Retinal pigment epithelial cell (primary cell): ENCODE data around the gene DOCK10.
"Not testable (repeated sequence)": the region's sequence is repeated elsewhere in the genome, so short reads cannot be mapped to it uniquely, and the experiment has no call there.

ENCODE experiments used
- DNase-seq: peaks from one replicate; pipeline ENCODE4 v3.0.0-alpha.2; 2010; ENCODE audit warnings: low read depth
- H3K4me3 ChIP-seq: 2 replicates; pipeline ENCODE4 v1.5.1; 2011; ENCODE audit warnings: mild to moderate bottlenecking, low read length, control low read depth, moderate library complexity
- TF ChIP-seq, protein P1 (sequence below): conservative IDR thresholded peaks from 2 replicates; pipeline ENCODE4 v1.5.1; 2011; ENCODE audit warnings: low read depth, low read length, control low read depth, inconsistent platforms

Gene DOCK10

DNA sequence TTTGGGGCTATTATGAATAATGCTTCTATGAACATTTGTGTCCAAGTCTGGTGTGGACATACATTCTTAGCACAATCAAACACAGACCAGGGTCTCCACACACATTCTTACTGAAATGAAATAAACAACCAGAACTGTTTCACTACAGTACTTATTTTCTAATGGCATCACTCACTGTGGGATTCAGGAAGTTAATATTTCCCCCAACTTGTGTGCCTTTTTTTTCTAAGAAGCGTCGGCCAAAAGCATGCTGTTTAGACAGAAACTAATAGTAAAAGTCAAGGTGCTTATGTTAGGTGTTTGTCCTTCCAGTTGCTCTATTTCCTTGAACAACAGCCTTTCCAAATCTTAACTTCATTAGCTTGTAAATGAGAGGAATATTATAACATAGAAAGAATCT lies 117.6 kb downstream of the DOCK10 start:
- H3K4me3 ChIP-seq: no peak overlapping the region
- no peak for DNase-seq
- TF ChIP-seq, protein P1, sequence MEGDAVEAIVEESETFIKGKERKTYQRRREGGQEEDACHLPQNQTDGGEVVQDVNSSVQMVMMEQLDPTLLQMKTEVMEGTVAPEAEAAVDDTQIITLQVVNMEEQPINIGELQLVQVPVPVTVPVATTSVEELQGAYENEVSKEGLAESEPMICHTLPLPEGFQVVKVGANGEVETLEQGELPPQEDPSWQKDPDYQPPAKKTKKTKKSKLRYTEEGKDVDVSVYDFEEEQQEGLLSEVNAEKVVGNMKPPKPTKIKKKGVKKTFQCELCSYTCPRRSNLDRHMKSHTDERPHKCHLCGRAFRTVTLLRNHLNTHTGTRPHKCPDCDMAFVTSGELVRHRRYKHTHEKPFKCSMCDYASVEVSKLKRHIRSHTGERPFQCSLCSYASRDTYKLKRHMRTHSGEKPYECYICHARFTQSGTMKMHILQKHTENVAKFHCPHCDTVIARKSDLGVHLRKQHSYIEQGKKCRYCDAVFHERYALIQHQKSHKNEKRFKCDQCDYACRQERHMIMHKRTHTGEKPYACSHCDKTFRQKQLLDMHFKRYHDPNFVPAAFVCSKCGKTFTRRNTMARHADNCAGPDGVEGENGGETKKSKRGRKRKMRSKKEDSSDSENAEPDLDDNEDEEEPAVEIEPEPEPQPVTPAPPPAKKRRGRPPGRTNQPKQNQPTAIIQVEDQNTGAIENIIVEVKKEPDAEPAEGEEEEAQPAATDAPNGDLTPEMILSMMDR: no peak

DNA sequence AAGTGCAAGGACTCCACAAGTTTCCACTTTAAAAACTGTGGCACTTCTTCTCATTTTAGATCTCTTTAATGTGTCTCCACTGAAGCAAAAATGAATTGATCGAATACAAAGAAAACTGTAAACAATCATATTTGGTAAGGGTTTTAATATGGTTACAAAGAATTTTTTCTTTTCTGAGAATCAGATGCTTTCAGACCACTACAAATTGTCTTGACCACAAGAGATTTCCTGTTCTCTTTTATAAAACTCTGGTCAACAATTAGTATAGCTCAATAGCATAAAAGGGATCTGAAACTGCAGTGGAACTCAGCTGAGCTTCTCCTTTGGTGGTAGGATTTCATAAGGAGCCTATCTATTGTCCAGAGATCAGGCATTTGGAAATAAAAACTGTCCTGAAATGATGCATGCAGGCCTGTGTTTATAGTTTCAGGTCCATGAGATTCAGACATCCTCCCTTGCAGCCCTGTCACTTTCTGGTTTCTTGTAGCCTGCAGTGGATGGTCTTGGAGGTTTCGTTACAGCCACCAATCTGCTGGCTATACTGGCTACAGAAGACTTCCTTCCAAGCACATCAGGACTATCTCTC lies 120.0 kb downstream of the DOCK10 start:
- TF ChIP-seq, protein P1: no peak
- no peak for DNase-seq
- H3K4me3 ChIP-seq: no peak overlapping the region

DNA sequence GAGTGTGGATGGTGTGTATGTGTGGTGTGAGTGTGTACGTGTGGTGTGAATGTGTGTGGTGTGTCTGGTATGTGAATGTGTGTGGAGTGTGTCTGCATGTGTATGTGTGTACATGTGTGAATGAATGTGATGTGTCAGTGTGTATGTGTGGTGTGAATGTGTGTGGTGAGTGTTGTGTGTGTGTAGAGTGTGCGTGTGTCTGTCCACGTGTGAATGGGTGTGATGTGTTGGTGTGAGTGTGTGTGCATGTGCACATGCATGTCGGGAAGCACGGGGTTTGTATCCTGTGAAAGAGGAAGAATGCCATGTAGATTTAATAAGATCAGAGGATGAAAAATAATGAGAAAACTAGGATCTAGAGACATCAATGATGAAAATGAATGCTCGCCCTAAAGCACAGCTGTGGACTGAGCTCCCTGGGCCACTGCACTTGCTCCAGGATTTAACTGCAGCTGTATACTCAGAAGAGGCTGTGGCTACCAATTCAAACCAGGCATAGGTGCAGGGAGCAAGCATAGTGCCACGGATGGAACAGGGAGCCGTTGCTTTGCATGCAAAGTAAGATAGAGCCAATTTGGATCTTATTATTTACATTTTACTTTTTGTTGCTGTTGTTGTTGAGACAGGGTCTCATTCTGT lies 122.7 kb downstream of the DOCK10 start:
- no peak for DNase-seq
- TF ChIP-seq, protein P1: no peak
- H3K4me3 ChIP-seq: no peak overlapping the region

DNA sequence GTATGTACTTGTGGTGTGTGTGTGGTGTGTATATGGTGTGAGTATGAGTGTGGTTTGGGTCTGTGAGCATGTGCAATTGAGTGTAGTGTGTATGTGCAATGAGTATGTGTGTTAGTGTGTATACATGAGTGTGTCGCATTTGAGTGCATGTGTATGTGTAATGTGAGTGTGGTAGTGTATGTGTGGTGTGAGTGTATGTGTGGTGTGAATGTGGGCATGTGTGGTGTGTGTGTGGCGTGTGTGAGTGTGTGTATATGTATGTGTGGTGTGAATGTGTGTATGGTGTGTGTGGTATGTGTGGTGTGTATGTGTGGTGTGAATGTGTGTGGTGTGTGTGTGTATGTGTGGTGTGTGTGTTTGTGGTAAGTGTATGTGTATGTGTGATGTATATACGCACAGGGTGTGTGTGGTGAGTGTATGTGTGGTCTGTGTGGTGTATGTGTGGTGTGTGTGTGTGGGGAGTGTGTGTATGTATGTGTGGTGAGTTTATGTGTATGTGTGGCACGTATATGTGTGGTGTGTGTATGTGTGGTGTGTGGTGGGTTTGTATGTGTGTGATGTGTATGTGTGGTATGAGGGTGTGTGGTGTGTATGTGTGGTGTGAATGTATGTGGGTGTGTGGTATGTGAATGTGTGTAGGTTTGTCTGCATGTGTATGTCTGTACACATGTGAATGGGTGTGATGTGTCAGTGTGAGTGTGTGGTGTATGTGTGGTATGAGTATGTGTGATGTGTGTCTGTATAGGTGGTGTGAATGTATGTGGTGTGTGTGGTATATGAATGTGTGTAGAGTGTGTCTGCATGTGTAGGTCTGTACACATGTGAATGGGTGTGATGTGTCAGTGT lies 123.4 kb downstream of the DOCK10 start:
- TF ChIP-seq, protein P1: no peak
- no peak overlapping the region for H3K4me3 ChIP-seq

DNA sequence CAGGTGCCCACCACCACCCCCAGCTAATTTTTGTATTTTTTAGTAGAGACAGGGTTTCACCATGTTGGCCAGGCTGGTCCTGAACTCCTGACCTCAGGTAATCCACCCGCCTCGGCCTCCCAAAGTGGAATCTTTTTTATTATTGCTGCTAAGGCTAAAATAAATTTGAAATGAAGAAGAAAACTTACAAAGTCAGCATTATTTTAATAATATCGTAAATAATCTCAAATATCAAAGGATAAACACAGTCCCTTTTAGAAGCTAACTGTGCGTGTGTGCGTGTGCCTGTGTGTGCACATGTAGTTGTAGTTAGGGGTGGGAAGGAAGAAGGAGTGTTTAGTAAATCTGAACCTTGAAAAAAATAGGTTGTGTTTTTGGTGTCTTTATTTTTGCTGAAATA lies 125.0 kb downstream of the DOCK10 start:
- DNase-seq: not testable (repeated sequence)

More for the DNA sequence above, 123.4 kb downstream of the DOCK10 start:
- DNase-seq: no peak

DNA sequence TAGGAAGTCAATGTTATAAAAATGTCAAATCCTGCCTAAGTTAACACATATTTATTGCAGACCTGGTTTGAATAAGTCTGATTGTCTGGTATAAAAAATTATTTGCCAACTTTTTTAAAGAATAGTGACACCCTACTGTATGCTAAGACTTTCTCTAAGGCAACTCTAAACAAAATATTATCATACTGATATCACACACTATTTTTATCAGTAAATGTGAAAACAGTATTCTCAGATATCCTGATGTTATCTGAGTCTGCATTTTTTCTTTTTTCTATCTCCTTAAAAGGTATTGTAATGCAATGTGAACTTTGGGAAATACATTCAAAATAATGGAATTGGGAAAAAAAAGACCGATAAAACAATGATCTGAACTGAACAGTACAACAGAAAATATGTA lies 127.1 kb downstream of the DOCK10 start:
- H3K4me3 ChIP-seq: no peak overlapping the region
- TF ChIP-seq, protein P1: no peak
- no peak for DNase-seq

More for the DNA sequence above, 125.0 kb downstream of the DOCK10 start:
- H3K4me3 ChIP-seq: not testable (repeated sequence)

DNA sequence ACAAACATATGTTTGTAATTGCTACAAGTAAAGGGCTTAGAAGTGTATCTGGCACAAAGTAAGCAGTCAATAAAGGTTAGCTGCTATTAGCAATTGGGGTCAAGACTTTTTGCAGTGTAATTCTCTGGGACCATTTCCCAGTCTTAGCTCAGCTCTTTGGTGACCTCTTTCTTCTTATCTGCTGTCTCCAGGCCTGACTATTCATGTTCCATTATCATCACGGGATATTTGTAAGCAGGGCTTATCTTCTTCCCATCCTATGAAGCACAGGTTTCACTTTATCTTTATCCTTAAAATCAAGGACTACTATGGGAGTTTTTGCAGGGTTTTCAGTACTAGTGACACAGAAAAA lies 131.7 kb downstream of the DOCK10 start:
- H3K4me3 ChIP-seq: no peak overlapping the region
- TF ChIP-seq, protein P1: no peak
- no peak for DNase-seq
